HFFc6 (cell line): Measurements from ENCODE around the gene UNC5CL. TPM values are rescaled to one million over a fixed set of nuclear protein-coding genes. Genes with fewer than 3 reads are reported as not detected.

ENCODE experiments used
- DNase-seq: peaks from one replicate; pipeline ENCODE4 v3.0.0-alpha.2; 2018
- H3K27ac Mint-ChIP-seq: 2 replicates; pipeline ENCODE4 v1.8.0; 2020; ENCODE audit warnings: mild to moderate bottlenecking, mixed read lengths
- H3K27me3 Mint-ChIP-seq: 2 replicates; pipeline ENCODE4 v1.8.0; 2021; ENCODE audit warnings: mild to moderate bottlenecking, moderate library complexity, mixed read lengths; ENCODE audit not compliant: insufficient read depth
- H3K36me3 Mint-ChIP-seq: 2 replicates; pipeline ENCODE4 v1.8.0; 2021; ENCODE audit warnings: low read depth, mixed read lengths
- H3K4me1 Mint-ChIP-seq: 2 replicates; pipeline ENCODE4 v1.8.0; 2020; ENCODE audit warnings: low read depth, mixed read lengths
- H3K4me3 Mint-ChIP-seq: 2 replicates; pipeline ENCODE4 v1.8.0; 2020; ENCODE audit warnings: mild to moderate bottlenecking, moderate library complexity, mixed read lengths
- H3K9me3 Mint-ChIP-seq: 2 replicates; pipeline ENCODE4 v1.8.0; 2020; ENCODE audit warnings: mild to moderate bottlenecking, mixed read lengths
- CTCF ChIP-seq: fragments of 200-600 bp; sonication (generic); IDR thresholded peaks from 2 replicates; pipeline ENCODE4 v1.5.0; 2021; ENCODE audit warnings: antibody characterized with exemption, mild to moderate bottlenecking
- total RNA-seq, 6 experiments: library from RNA; stranded (reverse); fragmentation: NEBNext Ultra II Directional; extraction: Animal tissue kit (Norgen Biotek cat#: 25700); gene quantifications; 2 replicates in 1 of 6; 3 replicates in 5 of 6; pipeline ENCODE4 v1.2.3, GENCODE V29; 2021

UNC5CL gene
- total RNA-seq, 6 experiments from 2014 or later, result not detected

- no peaks in the 10 kb centered on the region for H3K9me3 Mint-ChIP-seq
Observed at GRCh38 chr6:41036601-41037000, 2.4 kb downstream of the UNC5CL start.

DNA sequence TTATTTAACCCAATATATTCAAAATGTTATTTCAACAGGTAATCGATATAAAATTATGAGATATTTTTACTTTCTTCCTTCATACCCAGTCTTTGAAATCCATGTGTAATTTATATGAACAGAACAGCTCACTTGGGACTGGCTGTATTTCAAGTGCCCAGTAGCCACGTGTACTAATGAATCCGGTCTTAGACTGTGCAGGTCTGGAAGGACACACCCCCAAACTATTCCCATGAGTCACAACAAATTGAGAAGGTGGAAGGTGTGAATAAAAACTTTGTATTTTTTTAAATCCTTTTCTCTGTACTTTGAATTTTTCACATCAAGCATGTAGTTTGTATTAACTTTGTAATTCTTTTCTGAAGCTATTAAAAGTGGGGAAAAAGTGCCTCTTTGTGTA lies 2.8 kb downstream of the UNC5CL start:
- no peaks in the 10 kb centered on the region for H3K9me3 Mint-ChIP-seq
- H3K4me3 Mint-ChIP-seq, result no peak overlapping the region
- peaks cover 22% of the 10 kb centered on the region for H3K27me3 Mint-ChIP-seq
- TF ChIP-seq CTCF, result no peak
- H3K4me1 Mint-ChIP-seq, result peaks cover 10% of the 10 kb centered on the region
- no peak overlapping the region for H3K27ac Mint-ChIP-seq
- no peaks in the 10 kb centered on the region for H3K36me3 Mint-ChIP-seq
- no peak for DNase-seq

More at GRCh38 chr6:41036601-41037000, 2.4 kb downstream of the UNC5CL start:
- Mint-ChIP-seq H3K36me3 (no peaks in the 10 kb centered on the region), H3K27me3 (peaks cover 21% of the 10 kb centered on the region), H3K27ac (no peak overlapping the region), H3K4me1 (peaks cover 10% of the 10 kb centered on the region), H3K4me3 (no peak overlapping the region)
- TF ChIP-seq CTCF, result no peak
- DNase-seq, result no peak

DNA sequence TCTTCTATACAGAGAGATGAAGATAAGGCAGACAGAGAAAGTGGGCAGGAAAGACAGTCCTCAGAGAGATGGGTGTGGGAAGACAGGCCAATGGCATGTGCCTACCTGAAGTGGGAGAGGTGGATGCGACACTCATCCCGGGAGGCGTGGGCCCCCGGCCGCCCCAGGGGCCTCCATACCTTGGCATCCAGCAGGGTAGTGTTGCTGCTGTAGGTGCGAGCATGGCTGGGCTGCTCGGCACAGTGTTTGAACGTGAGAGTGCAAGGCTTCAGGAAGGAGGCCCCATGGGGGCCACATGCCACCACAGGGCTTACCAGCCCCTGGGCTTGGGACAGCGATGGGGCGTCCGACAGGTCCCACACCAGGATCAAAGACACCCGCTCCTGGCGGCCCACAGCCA lies 5.2 kb downstream of the UNC5CL start:
- no peak for TF ChIP-seq CTCF
- DNase-seq, result no peak
- no peaks in the 10 kb centered on the region for H3K9me3 Mint-ChIP-seq
- no peak overlapping the region for H3K27ac Mint-ChIP-seq
- H3K27me3 Mint-ChIP-seq, result peaks cover 22% of the 10 kb centered on the region
- H3K4me3 Mint-ChIP-seq, result no peak overlapping the region
- no peaks in the 10 kb centered on the region for H3K36me3 Mint-ChIP-seq
- no peaks in the 10 kb centered on the region for H3K4me1 Mint-ChIP-seq

- Mint-ChIP-seq H3K27ac (no peak overlapping the region), H3K9me3 (no peaks in the 10 kb centered on the region), H3K27me3 (peaks cover 21% of the 10 kb centered on the region), H3K4me1 (peaks cover 3% of the 10 kb centered on the region), H3K36me3 (no peaks in the 10 kb centered on the region), H3K4me3 (no peak overlapping the region)
- TF ChIP-seq CTCF, result no peak
- DNase-seq, result no peak
Observed at GRCh38 chr6:41032830-41033229, 6.2 kb downstream of the UNC5CL start.

GRCh38 chr6:41028561-41029412 lies 10.2 kb downstream of the UNC5CL start:
- H3K27ac Mint-ChIP-seq, result peak overlapping the region; percentile 12; the same call in 1 of the 2 replicates
- no peak for TF ChIP-seq CTCF

More at GRCh38 chr6:41028561-41029412, 10.2 kb downstream of the UNC5CL start:
- H3K27me3 Mint-ChIP-seq, result peaks cover 11% of the 10 kb centered on the region
- H3K9me3 Mint-ChIP-seq, result no peaks in the 10 kb centered on the region
- H3K4me3 Mint-ChIP-seq, result peak overlapping the region; percentile 82
- no peaks in the 10 kb centered on the region for H3K36me3 Mint-ChIP-seq
- no peak for DNase-seq
- H3K4me1 Mint-ChIP-seq, result peaks cover 17% of the 10 kb centered on the region
